GM10266 (cell line): Measurements from ENCODE around the gene PHKB.
"Not testable (repeated sequence)": the region's sequence is repeated elsewhere in the genome, so short reads cannot be mapped to it uniquely, and the experiment has no call there.

Source experiments
- DNase-seq: peaks from one replicate; pipeline ENCODE4 v3.0.0; 2012; ENCODE audit errors: extremely low spot score
- CTCF ChIP-seq: IDR thresholded peaks from 2 replicates; pipeline ENCODE4 v1.5.1; 2012; ENCODE audit warnings: mild to moderate bottlenecking, low read depth; ENCODE audit not compliant: control insufficient read depth, insufficient read depth; ENCODE audit errors: missing control alignments

Gene PHKB

GRCh38 chr16:47551185-47551584 lies 90.1 kb downstream of the PHKB start:
- not testable (repeated sequence) for DNase-seq

DNA sequence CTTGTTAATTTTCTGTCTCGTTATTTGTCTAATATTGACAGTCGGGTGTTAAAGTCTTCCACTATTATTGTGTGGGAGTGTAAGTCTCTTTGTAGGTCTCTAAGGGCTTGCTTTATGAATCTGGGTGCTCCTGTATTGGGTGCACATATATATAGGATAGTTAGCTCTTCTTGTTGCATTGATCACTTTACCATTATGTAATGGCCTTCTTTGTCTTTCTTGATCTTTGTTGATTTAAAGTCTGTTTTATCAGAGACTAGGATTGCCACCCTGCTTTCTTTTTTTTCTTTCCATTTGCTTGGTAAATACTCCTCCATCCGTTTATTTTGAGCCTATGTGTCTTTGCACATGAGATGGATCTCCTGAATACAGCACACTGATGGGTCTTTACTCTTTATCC lies 90.6 kb downstream of the PHKB start:
- not testable (repeated sequence) for DNase-seq

DNA sequence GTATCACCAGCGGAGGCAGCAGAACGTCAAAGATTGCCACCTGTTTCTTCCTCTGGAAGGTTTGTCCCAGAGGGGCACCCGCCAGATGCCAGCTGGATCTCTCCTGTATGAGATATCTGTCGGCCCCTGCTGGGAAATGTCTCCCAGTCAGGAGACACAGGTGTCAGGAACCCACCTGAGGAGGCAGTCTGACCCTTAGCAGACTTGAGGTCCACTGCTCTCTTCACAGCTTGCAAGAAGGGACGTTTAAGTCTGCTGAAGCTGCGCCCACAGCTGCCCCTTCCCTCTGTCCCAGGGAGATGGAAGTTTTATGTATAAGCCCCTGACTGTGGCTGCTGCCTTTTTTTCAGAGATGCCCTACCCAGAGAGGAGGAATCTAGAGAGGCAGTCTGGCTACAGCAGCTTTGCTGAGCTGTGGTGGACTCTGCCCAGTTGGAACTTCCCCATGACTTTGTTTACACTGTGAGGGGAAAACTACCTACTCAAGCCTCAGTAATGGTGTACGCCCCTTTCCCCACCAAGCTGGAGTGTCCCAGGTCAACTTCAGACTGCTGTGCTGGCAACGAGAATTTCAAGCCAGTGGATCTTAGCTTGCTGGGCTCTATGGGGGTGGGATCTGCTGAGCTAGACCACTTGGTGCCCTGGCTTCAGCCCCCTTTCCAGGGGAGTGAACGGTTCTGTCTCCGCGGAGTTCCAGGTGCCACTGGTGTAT lies 92.9 kb downstream of the PHKB start:
- no peak for DNase-seq
- no peak for TF ChIP-seq CTCF

DNA sequence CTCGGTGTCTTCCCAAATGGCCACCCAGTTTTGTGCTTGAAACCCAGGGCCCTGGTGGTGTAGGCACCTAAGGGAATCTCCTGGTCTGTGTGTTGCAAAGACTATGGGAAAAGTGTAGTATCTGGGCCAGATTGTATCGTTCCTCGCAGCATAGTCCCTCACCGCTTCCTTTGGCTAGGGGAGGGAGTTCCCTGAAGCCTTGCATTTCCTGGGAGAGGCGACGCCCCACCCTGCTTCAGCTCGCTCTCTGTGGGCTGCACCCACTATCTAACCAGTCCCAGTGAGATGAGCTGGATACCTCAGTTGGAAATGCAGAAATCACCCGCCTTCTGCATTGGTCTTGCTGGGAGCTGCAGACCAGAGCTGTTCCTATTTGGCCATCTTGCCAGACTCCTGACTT lies 93.5 kb downstream of the PHKB start:
- not testable (repeated sequence) for DNase-seq

DNA sequence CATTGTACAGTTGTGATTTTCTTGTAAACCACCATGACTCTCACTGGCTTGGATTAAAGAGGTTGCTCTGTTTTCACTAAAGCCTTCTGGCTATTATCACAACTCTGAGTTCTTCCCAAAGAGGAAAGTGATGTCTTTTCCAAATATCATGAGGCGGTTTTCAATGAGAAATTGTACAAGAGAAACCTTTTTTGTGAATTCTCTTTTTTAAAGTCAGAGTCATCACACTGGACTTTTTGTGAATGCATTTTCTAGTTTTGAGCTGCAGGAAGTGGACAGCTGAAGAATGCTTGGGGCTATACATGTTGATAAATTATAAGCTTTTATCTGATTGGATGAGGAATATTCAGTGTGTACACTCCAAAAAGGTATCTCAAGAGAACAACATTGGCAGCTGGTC lies 100.2 kb downstream of the PHKB start:
- DNase-seq, result no peak
- TF ChIP-seq CTCF, result no peak

DNA sequence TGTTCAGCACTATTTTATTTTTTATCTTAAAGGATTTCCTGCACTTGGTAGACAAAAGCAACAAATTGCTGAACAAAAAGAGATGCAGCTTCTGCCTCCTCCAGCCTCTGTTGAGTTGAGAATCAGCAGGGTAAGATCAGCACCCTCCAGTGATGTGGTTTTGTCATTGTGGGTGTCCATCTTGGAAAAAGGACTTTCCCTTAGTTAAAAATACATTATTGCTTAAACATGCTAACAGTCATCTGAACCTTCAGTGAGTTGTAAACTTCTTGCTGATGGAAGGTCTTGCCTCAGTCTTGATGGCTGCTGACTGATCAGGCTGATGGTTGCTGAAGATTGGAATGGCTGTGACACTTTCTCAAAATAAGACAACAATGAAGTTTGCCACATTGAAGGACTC lies 101.2 kb downstream of the PHKB start:
- DNase-seq, result no peak
- no peak for TF ChIP-seq CTCF

DNA sequence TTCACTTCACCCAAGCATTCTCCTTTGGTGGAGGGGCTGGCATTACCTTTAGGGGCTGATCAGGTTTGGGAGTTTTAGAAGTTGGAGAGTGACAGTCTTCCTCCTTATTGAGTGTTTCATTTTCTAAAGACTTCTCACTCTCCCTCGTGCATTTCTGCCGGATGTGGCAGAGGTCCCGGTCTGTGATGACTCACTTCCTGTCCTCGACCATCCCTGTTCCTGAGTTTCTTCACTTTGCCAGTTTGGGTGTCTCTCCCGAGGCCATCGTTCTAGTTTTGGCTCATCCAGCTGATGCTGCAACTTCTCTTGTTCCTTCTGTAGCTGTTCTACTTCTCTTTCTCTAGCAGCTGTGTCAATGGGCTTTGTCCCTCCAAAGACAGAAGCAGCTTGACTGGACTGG lies 104.3 kb downstream of the PHKB start:
- no peak for DNase-seq

DNA sequence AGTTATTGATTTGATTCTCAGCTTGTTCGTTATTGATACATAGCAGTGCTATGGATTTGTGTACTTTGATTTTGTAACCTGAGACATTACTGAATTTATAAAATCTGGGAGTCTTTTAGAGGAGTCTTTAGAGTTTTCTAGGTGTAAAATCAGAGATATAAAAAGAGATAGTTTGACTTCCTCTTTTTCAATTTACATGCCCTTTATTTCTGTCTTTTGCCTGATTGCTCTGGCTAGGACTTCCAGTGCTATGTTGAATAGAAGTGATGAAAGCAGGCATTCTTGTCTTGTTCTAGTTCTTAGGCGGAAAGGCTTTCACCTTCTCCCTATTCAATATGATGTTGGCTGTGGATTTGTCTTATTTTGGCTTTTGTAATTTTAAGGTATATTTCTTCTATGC lies 106.2 kb downstream of the PHKB start:
- no peak for DNase-seq
- TF ChIP-seq CTCF, result no peak

More for the DNA sequence above, 104.3 kb downstream of the PHKB start:
- TF ChIP-seq CTCF, result no peak

DNA sequence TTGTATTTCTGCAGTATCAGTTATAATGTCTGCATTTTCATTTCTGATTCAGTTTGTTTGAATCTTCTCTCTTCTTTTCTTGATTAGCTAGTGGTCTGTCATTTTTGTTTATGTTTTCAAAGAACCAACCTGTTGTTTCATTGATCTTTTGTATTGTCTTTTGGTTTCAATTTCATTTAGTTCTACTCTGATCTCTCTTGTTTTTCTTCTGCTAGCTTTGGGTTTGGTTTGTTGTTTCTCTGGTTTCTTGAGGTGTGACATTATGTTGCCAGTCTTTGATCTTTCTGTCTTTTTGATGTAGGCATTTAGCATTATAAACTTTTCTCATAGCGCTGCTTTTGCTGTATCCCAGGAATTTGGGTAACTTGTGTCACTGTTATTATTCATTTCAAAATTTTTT lies 107.2 kb downstream of the PHKB start:
- no peak for DNase-seq
- TF ChIP-seq CTCF, result no peak
